A549 (cell line): ENCODE data around the gene NIT1. TPM values are rescaled to one million over a fixed set of nuclear protein-coding genes. Genes with fewer than 3 reads are reported as not detected.
"Not testable (repeated sequence)": the region's sequence is repeated elsewhere in the genome, so short reads cannot be mapped to it uniquely, and the experiment has no call there.

ENCODE experiments used
- ATAC-seq, 2 experiments: fragments of 200-7000 bp in 1 of 2; fragments of >200 bp in 1 of 2; cut with Nextera tagmentation in 1 of 2; cut with Tn5 transposase in 1 of 2; 3 replicates each; pipeline versions ENCODE4 v1.8.0 to v1.9.1; 2018 to 2020; ENCODE audit warnings: mild to moderate bottlenecking in 1 of 2, moderate library complexity in 1 of 2
- CTCF ChIA-PET: fragments of 300-600 bp; sonication (Branson Sonifier 250); formaldehyde crosslinking; extraction: SDS; loops from one replicate; lab custom pipeline; 2021; ENCODE audit warnings: antibody characterized with exemption, inconsistent platforms; lab: Yijun Ruan, JAX
- POLR2A ChIA-PET: fragments of 350-600 bp; formaldehyde crosslinking; extraction: SDS; loops from one replicate; lab custom pipeline; 2021; ENCODE audit warnings: antibody characterized with exemption, inconsistent platforms; lab: Yijun Ruan, JAX
- DNase-seq, 2 experiments: peaks; one replicate each; pipeline versions ENCODE4 v3.0.0 to v3.0.0-alpha.2; 2011 to 2016; ENCODE audit warnings: low read depth in 1 of 2, low spot score in 1 of 2
- FAIRE-seq: peaks from 2 replicates; lab custom pipeline; 2011; peaks lifted over from hg19 to GRCh38; lab: Jason Lieb, UNC
- H3K27ac ChIP-seq, 2 experiments: fragments of >200 bp; sonication (Bioruptor Twin); formaldehyde crosslinking; 3 replicates each; pipeline ENCODE4 v1.5.1; 2016 to 2017
- H3K4me1 ChIP-seq: fragments of >200 bp; sonication (Bioruptor Twin); formaldehyde crosslinking; 3 replicates; pipeline ENCODE4 v1.6.1; 2016
- H3K4me2 ChIP-seq: fragments of >200 bp; sonication (Bioruptor Twin); formaldehyde crosslinking; 3 replicates; pipeline ENCODE4 v1.6.1; 2016
- H3K4me3 ChIP-seq: fragments of >200 bp; sonication (Bioruptor Twin); formaldehyde crosslinking; 3 replicates; pipeline ENCODE4 v1.5.1; 2016
- H3K9me3 ChIP-seq: fragments of >200 bp; sonication (Bioruptor Twin); formaldehyde crosslinking; 3 replicates; pipeline ENCODE4 v1.6.1; 2016
- ATOH8 ChIP-seq: fragments of 250-450 bp; sonication (Bioruptor Pico); IDR thresholded peaks from 2 replicates; pipeline ENCODE4 v1.5.0; 2020; ENCODE audit warnings: low read depth, mild to moderate bottlenecking, moderate library complexity
- CBX8 ChIP-seq: fragments of 200-600 bp; sonication (generic); IDR thresholded peaks from 2 replicates; pipeline ENCODE4 v1.6.1; 2016
- CEBPB ChIP-seq, 2 experiments: fragments of >200 bp in 1 of 2; sonication (Bioruptor Twin) in 1 of 2; formaldehyde crosslinking in 1 of 2; IDR thresholded peaks; 2 replicates each; pipeline ENCODE4 v1.6.1; 2012 to 2016
- CHD2 ChIP-seq: fragments of 150-350 bp; IDR thresholded peaks from 2 replicates; pipeline ENCODE4 v1.6.1; 2014; ENCODE audit warnings: low read length; ENCODE audit not compliant: partially characterized antibody
- CTCF ChIP-seq: fragments of >200 bp; sonication (Bioruptor Twin); formaldehyde crosslinking; IDR thresholded peaks from 3 replicates; pipeline ENCODE4 v1.5.1; 2016
- E2F6 ChIP-seq: IDR thresholded peaks from 2 replicates; pipeline ENCODE4 v1.6.1; 2012; ENCODE audit warnings: low read depth, borderline replicate concordance
- EHF ChIP-seq: fragments of 250-450 bp; sonication (Bioruptor Pico); IDR thresholded peaks from 2 replicates; pipeline ENCODE4 v1.5.0; 2020; ENCODE audit warnings: mild to moderate bottlenecking
- EP300 ChIP-seq, 2 experiments: fragments of >200 bp; sonication (Bioruptor Twin); formaldehyde crosslinking; IDR thresholded peaks; 2 replicates in 1 of 2; 3 replicates in 1 of 2; pipeline ENCODE4 v1.6.1; 2016 to 2017
- FOSB ChIP-seq: fragments of 250-450 bp; sonication (Bioruptor Pico); IDR thresholded peaks from 2 replicates; pipeline ENCODE4 v1.5.0; 2020; ENCODE audit warnings: mild to moderate bottlenecking, moderate library complexity
- FOSL2 ChIP-seq, 2 experiments: fragments of 450-650 bp in 1 of 2; fragments of >200 bp in 1 of 2; sonication (Bioruptor Twin) in 1 of 2; formaldehyde crosslinking; IDR thresholded peaks; 2 replicates each; pipeline versions ENCODE4 v1.5.0 to v1.6.1; 2016 to 2020; ENCODE audit warnings: mild to moderate bottlenecking in 1 of 2, moderate library complexity in 1 of 2
- HOXA7 ChIP-seq: fragments of 250-450 bp; sonication (Bioruptor Pico); IDR thresholded peaks from 2 replicates; pipeline ENCODE4 v1.5.0; 2020; ENCODE audit warnings: mild to moderate bottlenecking, moderate library complexity
- HOXB13 ChIP-seq: fragments of 250-450 bp; sonication (Bioruptor Pico); IDR thresholded peaks from 2 replicates; pipeline ENCODE4 v1.5.0; 2020; ENCODE audit warnings: low read depth, mild to moderate bottlenecking, moderate library complexity
- JUN ChIP-seq, 2 experiments: fragments of >200 bp; sonication (Bioruptor Twin); formaldehyde crosslinking; IDR thresholded peaks; 2 replicates in 1 of 2; 3 replicates in 1 of 2; pipeline ENCODE4 v1.6.1; 2016 to 2017
- JUNB ChIP-seq: fragments of >200 bp; sonication (Bioruptor Twin); formaldehyde crosslinking; IDR thresholded peaks from 2 replicates; pipeline ENCODE4 v1.6.1; 2016
- KDM1A ChIP-seq: fragments of 200-600 bp; sonication (generic); IDR thresholded peaks from 2 replicates; pipeline ENCODE4 v1.6.1; 2016; ENCODE audit warnings: low read depth, mild to moderate bottlenecking
- KDM5A ChIP-seq: fragments of 200-600 bp; sonication (generic); IDR thresholded peaks from 2 replicates; pipeline ENCODE4 v1.6.1; 2016; ENCODE audit warnings: antibody characterized with exemption, mild to moderate bottlenecking
- MAX ChIP-seq: IDR thresholded peaks from 2 replicates; pipeline ENCODE4 v1.6.1; 2012
- MAZ ChIP-seq: fragments of 150-350 bp; IDR thresholded peaks from 2 replicates; pipeline ENCODE4 v1.6.1; 2014; ENCODE audit warnings: antibody characterized with exemption, low read depth, low read length, borderline replicate concordance
- NR3C1 ChIP-seq: fragments of >200 bp; sonication (Bioruptor Twin); formaldehyde crosslinking; IDR thresholded peaks from 3 replicates; pipeline ENCODE4 v1.6.1; 2017
- PBX3 ChIP-seq: IDR thresholded peaks from 2 replicates; pipeline ENCODE4 v1.6.1; 2012
- PHF8 ChIP-seq: fragments of 200-600 bp; sonication (generic); IDR thresholded peaks from 2 replicates; pipeline ENCODE4 v1.6.1; 2016; ENCODE audit warnings: low read depth, mild to moderate bottlenecking, antibody characterized with exemption, moderate library complexity, borderline replicate concordance
- POLR2AphosphoS2 ChIP-seq: conservative IDR thresholded peaks from 2 replicates; pipeline ENCODE4 v1.6.1; 2012; ENCODE audit warnings: low read length, improper control_type of control experiment, inconsistent platforms
- RARB ChIP-seq: fragments of 250-450 bp; sonication (Bioruptor Pico); IDR thresholded peaks from 2 replicates; pipeline ENCODE4 v1.8.0; 2021; ENCODE audit warnings: mild to moderate bottlenecking, moderate library complexity
- RFX5 ChIP-seq: fragments of 450-650 bp; IDR thresholded peaks from 2 replicates; pipeline ENCODE4 v1.7.1; 2014; ENCODE audit warnings: antibody characterized with exemption, mild to moderate bottlenecking, moderate library complexity
- SREBF2 ChIP-seq: fragments of 450-650 bp; IDR thresholded peaks from 2 replicates; pipeline ENCODE4 v1.6.1; 2014; ENCODE audit warnings: mild to moderate bottlenecking, moderate library complexity
- USF2 ChIP-seq: fragments of 450-650 bp; IDR thresholded peaks from 2 replicates; pipeline ENCODE4 v1.6.1; 2014; ENCODE audit warnings: antibody characterized with exemption
- ZC3H11A ChIP-seq: fragments of 450-650 bp; IDR thresholded peaks from 2 replicates; pipeline ENCODE4 v1.6.1; 2014; ENCODE audit warnings: antibody characterized with exemption, mild to moderate bottlenecking
- ZFP36 ChIP-seq: fragments of 450-650 bp; IDR thresholded peaks from 2 replicates; pipeline ENCODE4 v1.6.1; 2014; ENCODE audit warnings: borderline replicate concordance; ENCODE audit not compliant: partially characterized antibody
- ZNF302 ChIP-seq: fragments of 250-450 bp; sonication (Bioruptor Pico); IDR thresholded peaks from 2 replicates; pipeline ENCODE4 v1.9.0; 2021; ENCODE audit warnings: inconsistent platforms, mild to moderate bottlenecking, moderate library complexity
- WGBS: methylation state at CpG from one replicate; pipeline ENCODE4 v1.1.6; 2017; ENCODE audit errors: missing lambda C conversion rate; 5-methylcytosine and 5-hydroxymethylcytosine counted together
- polyA plus RNA-seq, 4 experiments: library from polyadenylated mRNA; depleted of rRNA in 3 of 4; stranded (reverse); fragments of >200 nt; fragmentation: RNase III in 1 of 4; extraction: RNeasy Plus Mini Kit Qiagen cat#74134 plus additional on column Dnase treatment in 1 of 4; gene quantifications; 2 replicates in 3 of 4; 3 replicates in 1 of 4; pipeline ENCODE4 v1.2.3, GENCODE V29; 2011 to 2017

Gene NIT1
- polyA plus RNA-seq, 2 of the 4 experiments (the other 2 are of a cell fraction) = 29.9 to 44.5 TPM

- H3K4me3 ChIP-seq = peak overlapping the region; percentile 1; the same call in 2 of the 3 replicates
- no peak for FAIRE-seq
- 24% methylated on average over 12 of the region's 12 CpGs for WGBS
- peak overlapping the region; percentile 58 to 97 for H3K27ac ChIP-seq
- peak; percentile 53 to 83 for DNase-seq
- peak; percentile 22 to 63; a peak in 5 of 6 replicates for ATAC-seq
- H3K4me1 ChIP-seq = peaks cover 59% of the 10 kb centered on the region
- peak overlapping the region; percentile 70 for H3K4me2 ChIP-seq
- CTCF ChIA-PET = interaction anchor here (0.6 to 6.1 kb wide), 3 partner anchors 11 to 783 kb away, joined by 3 to 40 read pairs (median 3); partner anchors contain the start of gene KLHDC9
- TF ChIP-seq MAX = peak; percentile 55; the same call in 1 of the 2 replicates
- TF ChIP-seq POLR2AphosphoS2 = no peak
- no peak for TF ChIP-seq ZFP36
- no peak for TF ChIP-seq CBX8
- no peak for TF ChIP-seq USF2
- TF ChIP-seq KDM1A = no peak
- no peak for TF ChIP-seq RFX5
- no peak for TF ChIP-seq CTCF
- TF ChIP-seq ZC3H11A = no peak
- no peak for TF ChIP-seq CHD2
- TF ChIP-seq JUN (IDR thresholded peaks at IDR 0.05) = peak; percentile 69 to 77; a peak in 4 of 5 replicates
- TF ChIP-seq EHF (CRISPR knock-in tag) = no peak
- no peak for TF ChIP-seq HOXB13 (CRISPR knock-in tag)
- TF ChIP-seq KDM5A = no peak
- TF ChIP-seq HOXA7 (CRISPR knock-in tag) = no peak
- no peak for TF ChIP-seq FOSB (CRISPR knock-in tag)
- no peak for TF ChIP-seq ZNF302
- TF ChIP-seq E2F6 = no peak
- TF ChIP-seq FOSL2 (IDR thresholded peaks at IDR 0.05) = peak; percentile 81
- peak; percentile 84 for TF ChIP-seq FOSL2 (CRISPR knock-in tag; IDR thresholded peaks at IDR 0.05)
- TF ChIP-seq NR3C1 = no peak
- TF ChIP-seq CEBPB (IDR thresholded peaks at IDR 0.05) = peak; percentile 51 to 63; a peak in 2 of 4 replicates
- TF ChIP-seq PBX3 = no peak
- TF ChIP-seq RARB (CRISPR knock-in tag) = 0 out of 2 replicates have a peak, but pooled peaks have one; percentile 44
- no peak for TF ChIP-seq PHF8
- peak; percentile 47; the same call in 1 of the 2 replicates for TF ChIP-seq JUNB
- TF ChIP-seq ATOH8 (CRISPR knock-in tag) = no peak
- TF ChIP-seq MAZ = no peak
- TF ChIP-seq SREBF2 = peak; percentile 30; the same call in 1 of the 2 replicates
- TF ChIP-seq EP300 (IDR thresholded peaks at IDR 0.05) = peak in 1 of 2 experiments; percentile 53; a peak in 1 of 5 replicates
- H3K9me3 ChIP-seq = no peaks in the 10 kb centered on the region
- POLR2A ChIA-PET = no interaction called here
Observed at GRCh38 chr1:161115132-161115711, 2.7 kb upstream of the NIT1 start.

GRCh38 chr1:161115961-161116360 is 1.9 kb upstream of the NIT1 start:
- not testable (repeated sequence) for DNase-seq, H3K9me3 ChIP-seq, H3K4me3 ChIP-seq, ATAC-seq, FAIRE-seq
- Histone ChIP-seq H3K4me1 (peaks cover 59% of the 10 kb centered on the region), H3K27ac (peak overlapping the region; percentile 58 to 97; a peak in 5 of 6 replicates), H3K4me2 (peak overlapping the region; percentile 70)
- 86% methylated on average over 5 of the region's 6 CpGs for WGBS
- ChIA-PET CTCF (interaction anchor here (0.6 to 6.1 kb wide), 3 partner anchors 10 to 43 kb away, joined by 3 to 40 read pairs (median 5); partner anchors contain the start of genes KLHDC9 and USP21), POLR2A (interaction anchor here (0.8 kb wide), 1 partner anchor 50 kb away, joined by 3 read pairs; the partner anchor contains the start of gene PPOX)
